Esophagus squamous epithelium (tissue), 5 donors: ENCODE measurements around the gene FGF18. TPM values are rescaled to one million over a fixed set of nuclear protein-coding genes. Genes with fewer than 3 reads are reported as not detected.

Source experiments
- DNase-seq: peaks from one replicate; lab custom pipeline; 2025; lab: John Stamatoyannopoulos, UW
- H3K27ac ChIP-seq, 4 donors: fragments of 200-600 bp; sonication (generic); one replicate each; pipeline ENCODE4 v1.5.1; 2016 to 2019; ENCODE audit warnings: mild to moderate bottlenecking in 1 of 4
- H3K27me3 ChIP-seq, 4 donors: fragments of 200-600 bp; sonication (generic); 1 replicate in 3 of 4; 2 replicates in 1 of 4; pipeline versions ENCODE4 v1.5.1 to v1.6.0; 2017 to 2021; ENCODE audit warnings: antibody characterized with exemption in 1 of 4
- H3K36me3 ChIP-seq, 3 donors: fragments of 200-600 bp; sonication (generic); one replicate each; pipeline ENCODE4 v1.5.1; 2016 to 2019
- H3K4me1 ChIP-seq, 3 donors: fragments of 200-600 bp; sonication (generic); one replicate each; pipeline ENCODE4 v1.5.1; 2017 to 2019
- H3K4me3 ChIP-seq, 4 donors: fragments of 200-600 bp; sonication (generic); 1 replicate in 3 of 4; 2 replicates in 1 of 4; pipeline ENCODE4 v1.5.1; 2016 to 2019; ENCODE audit warnings: mild to moderate bottlenecking in 2 of 4, moderate library complexity in 1 of 4
- H3K9me3 ChIP-seq, 3 donors: fragments of 200-600 bp; sonication (generic); one replicate each; pipeline ENCODE4 v1.5.1; 2016 to 2019
- CTCF ChIP-seq, 6 experiments: fragments of 450-650 bp in 4 of 6; fragments of 200-600 bp in 2 of 6; sonication (generic) in 2 of 6; IDR thresholded peaks; one replicate each; pipeline ENCODE4 v1.5.1; 2016 to 2019; ENCODE audit warnings: antibody characterized with exemption in 6 of 6, mild to moderate bottlenecking in 4 of 6, moderate library complexity in 4 of 6
- POLR2A ChIP-seq, 4 donors: fragments of 450-650 bp; IDR thresholded peaks; one replicate each; pipeline ENCODE4 v1.6.1; 2017; ENCODE audit warnings: antibody characterized with exemption in 4 of 4, mild to moderate bottlenecking in 4 of 4, moderate library complexity in 3 of 4
- WGBS, 2 donors: methylation state at CpG; one replicate each; pipeline ENCODE4 v1.1.5; 2018; 5-methylcytosine and 5-hydroxymethylcytosine counted together
- intact Hi-C: fragments of 100-400 bp; cut with DNase I; formaldehyde crosslinking; loops from one replicate; pipeline ENCODE4 v1.15.0; 2022
- total RNA-seq, 4 donors: library from RNA; depleted of rRNA; stranded (reverse); fragments of >200 nt; gene quantifications; one replicate each; pipeline ENCODE4 v1.1.0, GENCODE V29; 2016
- donor health status: DM: yes; HTN: yes; CAD: no.

The FGF18 gene
- total RNA-seq, 4 donors from 2014 or later: 0.15 to 0.29 (median 0.19) TPM; not detected in 1

- Histone ChIP-seq H3K36me3 (no peaks in the 10 kb centered on the region), H3K27ac (no peak overlapping the region), H3K9me3 (no peaks in the 10 kb centered on the region), H3K4me1 (no peaks in the 10 kb centered on the region), H3K4me3 (no peak overlapping the region), H3K27me3 (no peaks in the 10 kb centered on the region)
- 66 to 80% methylated on average over 1 to 4 of the region's 5 CpGs for WGBS, 2 donors
- no peak for DNase-seq
- intact Hi-C loops: no loop called here
- TF ChIP-seq POLR2A (IDR thresholded peaks at IDR 0.05) (no peak), CTCF (IDR thresholded peaks at IDR 0.05) (no peak)
Measured at GRCh38 chr5:171433982-171434676, 14.7 kb downstream of the FGF18 start.

- Histone ChIP-seq H3K4me1 (no peaks in the 10 kb centered on the region), H3K27ac (no peak overlapping the region), H3K27me3 (no peaks in the 10 kb centered on the region), H3K9me3 (no peaks in the 10 kb centered on the region), H3K36me3 (no peaks in the 10 kb centered on the region), H3K4me3 (no peak overlapping the region)
- TF ChIP-seq CTCF (IDR thresholded peaks at IDR 0.05) (no peak), POLR2A (IDR thresholded peaks at IDR 0.05) (no peak)
- 89 to 91% methylated on average over 4 of the region's 4 CpGs for WGBS, 2 donors
- intact Hi-C loops: no loop called here
- DNase-seq: no peak
Measured at GRCh38 chr5:171434874-171435273, 15.4 kb downstream of the FGF18 start.

- Histone ChIP-seq H3K4me1 (no peaks in the 10 kb centered on the region), H3K4me3 (no peak overlapping the region), H3K27ac (no peak overlapping the region), H3K9me3 (no peaks in the 10 kb centered on the region), H3K36me3 (no peaks in the 10 kb centered on the region), H3K27me3 (no peaks in the 10 kb centered on the region)
- intact Hi-C loops: no loop called here
- TF ChIP-seq CTCF (IDR thresholded peaks at IDR 0.05): no peak
- TF ChIP-seq POLR2A (IDR thresholded peaks at IDR 0.05): no peak
- WGBS, 2 donors: 87 to 100% methylated on average over 1 to 16 of the region's 20 CpGs
- no peak for DNase-seq
Measured at GRCh38 chr5:171435908-171436307, 16.5 kb downstream of the FGF18 start.

GRCh38 chr5:171436804-171437285 lies 17.4 kb downstream of the FGF18 start:
- H3K27me3 ChIP-seq: no peaks in the 10 kb centered on the region
- TF ChIP-seq POLR2A (IDR thresholded peaks at IDR 0.05) (no peak), CTCF (IDR thresholded peaks at IDR 0.05) (no peak)
- no peaks in the 10 kb centered on the region for H3K36me3 ChIP-seq
- WGBS, 2 donors: 73 to 94% methylated on average over 3 to 9 of the region's 13 CpGs
- no peak for DNase-seq
- H3K4me1 ChIP-seq: no peaks in the 10 kb centered on the region
- no peak overlapping the region for H3K4me3 ChIP-seq
- no peaks in the 10 kb centered on the region for H3K9me3 ChIP-seq
- H3K27ac ChIP-seq: no peak overlapping the region
- intact Hi-C loops: no loop called here

GRCh38 chr5:171437286-171437821 lies 17.9 kb downstream of the FGF18 start:
- no peaks in the 10 kb centered on the region for H3K36me3 ChIP-seq
- no peak overlapping the region for H3K4me3 ChIP-seq
- intact Hi-C loops: no loop called here
- WGBS, 2 donors: 72 to 77% methylated on average over 10 to 12 of the region's 14 CpGs
- H3K4me1 ChIP-seq: no peaks in the 10 kb centered on the region
- TF ChIP-seq CTCF (IDR thresholded peaks at IDR 0.05) (no peak), POLR2A (IDR thresholded peaks at IDR 0.05) (no peak)
- H3K9me3 ChIP-seq: no peaks in the 10 kb centered on the region
- no peak overlapping the region for H3K27ac ChIP-seq
- H3K27me3 ChIP-seq: no peaks in the 10 kb centered on the region
- no peak for DNase-seq
